ENCODE results near the gene DBR1. TPM values are rescaled to one million over a fixed set of nuclear protein-coding genes. Genes with fewer than 3 reads are reported as not detected.

DBR1 gene
- total and polyA plus RNA-seq, 9 of the 15 experiments (the other 6 are each of a cell fraction or from before 2014, with no cell fraction given): 2.7 to 14.1 (median 10.9) TPM

DNA sequence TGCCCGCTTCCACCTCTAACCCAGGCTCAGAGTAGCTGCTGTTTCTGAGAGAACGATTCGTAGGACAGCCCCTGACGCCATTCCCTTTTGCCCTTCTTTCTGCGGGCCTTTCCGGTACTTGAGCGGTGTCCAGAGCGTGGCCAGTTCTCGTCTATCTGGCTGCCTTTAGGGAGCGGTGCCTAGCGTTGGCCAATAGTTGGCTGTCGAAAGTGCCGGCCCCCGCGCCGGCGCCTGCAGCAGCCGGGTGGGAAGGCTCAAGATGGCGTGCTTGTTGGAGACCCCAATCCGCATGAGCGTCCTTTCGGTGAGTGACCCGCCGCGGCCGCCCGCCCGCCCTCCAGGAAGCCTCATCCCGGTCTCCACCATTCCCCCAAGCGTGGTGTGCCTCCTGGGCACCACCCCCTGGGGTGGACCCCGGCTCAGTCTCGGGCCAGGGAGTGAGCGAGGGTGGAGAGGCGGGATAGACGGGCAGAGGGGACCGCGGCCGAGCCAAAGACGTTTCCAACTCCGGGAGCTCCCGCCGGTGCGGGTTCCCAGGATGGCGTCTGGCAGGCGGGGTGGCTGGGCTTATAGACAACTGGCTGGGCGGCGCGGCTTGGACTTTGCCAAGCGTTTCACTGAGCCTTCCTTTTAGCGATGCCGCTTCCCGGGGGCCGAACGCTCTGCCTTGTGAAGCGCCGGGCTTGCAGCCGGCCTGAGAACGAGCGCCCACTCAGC is 12.7 kb upstream of the DBR1 start, which contains the start of gene ARMC8 (continued):
- TF ChIP-seq, protein P1, sequence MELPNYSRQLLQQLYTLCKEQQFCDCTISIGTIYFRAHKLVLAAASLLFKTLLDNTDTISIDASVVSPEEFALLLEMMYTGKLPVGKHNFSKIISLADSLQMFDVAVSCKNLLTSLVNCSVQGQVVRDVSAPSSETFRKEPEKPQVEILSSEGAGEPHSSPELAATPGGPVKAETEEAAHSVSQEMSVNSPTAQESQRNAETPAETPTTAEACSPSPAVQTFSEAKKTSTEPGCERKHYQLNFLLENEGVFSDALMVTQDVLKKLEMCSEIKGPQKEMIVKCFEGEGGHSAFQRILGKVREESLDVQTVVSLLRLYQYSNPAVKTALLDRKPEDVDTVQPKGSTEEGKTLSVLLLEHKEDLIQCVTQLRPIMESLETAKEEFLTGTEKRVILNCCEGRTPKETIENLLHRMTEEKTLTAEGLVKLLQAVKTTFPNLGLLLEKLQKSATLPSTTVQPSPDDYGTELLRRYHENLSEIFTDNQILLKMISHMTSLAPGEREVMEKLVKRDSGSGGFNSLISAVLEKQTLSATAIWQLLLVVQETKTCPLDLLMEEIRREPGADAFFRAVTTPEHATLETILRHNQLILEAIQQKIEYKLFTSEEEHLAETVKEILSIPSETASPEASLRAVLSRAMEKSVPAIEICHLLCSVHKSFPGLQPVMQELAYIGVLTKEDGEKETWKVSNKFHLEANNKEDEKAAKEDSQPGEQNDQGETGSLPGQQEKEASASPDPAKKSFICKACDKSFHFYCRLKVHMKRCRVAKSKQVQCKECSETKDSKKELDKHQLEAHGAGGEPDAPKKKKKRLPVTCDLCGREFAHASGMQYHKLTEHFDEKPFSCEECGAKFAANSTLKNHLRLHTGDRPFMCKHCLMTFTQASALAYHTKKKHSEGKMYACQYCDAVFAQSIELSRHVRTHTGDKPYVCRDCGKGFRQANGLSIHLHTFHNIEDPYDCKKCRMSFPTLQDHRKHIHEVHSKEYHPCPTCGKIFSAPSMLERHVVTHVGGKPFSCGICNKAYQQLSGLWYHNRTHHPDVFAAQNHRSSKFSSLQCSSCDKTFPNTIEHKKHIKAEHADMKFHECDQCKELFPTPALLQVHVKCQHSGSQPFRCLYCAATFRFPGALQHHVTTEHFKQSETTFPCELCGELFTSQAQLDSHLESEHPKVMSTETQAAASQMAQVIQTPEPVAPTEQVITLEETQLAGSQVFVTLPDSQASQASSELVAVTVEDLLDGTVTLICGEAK (IDR thresholded peaks at IDR 0.05): no peak
- TF ChIP-seq, protein P1 (CRISPR knock-in tag; IDR thresholded peaks at IDR 0.05): no peak
- TF ChIP-seq, protein P2, sequence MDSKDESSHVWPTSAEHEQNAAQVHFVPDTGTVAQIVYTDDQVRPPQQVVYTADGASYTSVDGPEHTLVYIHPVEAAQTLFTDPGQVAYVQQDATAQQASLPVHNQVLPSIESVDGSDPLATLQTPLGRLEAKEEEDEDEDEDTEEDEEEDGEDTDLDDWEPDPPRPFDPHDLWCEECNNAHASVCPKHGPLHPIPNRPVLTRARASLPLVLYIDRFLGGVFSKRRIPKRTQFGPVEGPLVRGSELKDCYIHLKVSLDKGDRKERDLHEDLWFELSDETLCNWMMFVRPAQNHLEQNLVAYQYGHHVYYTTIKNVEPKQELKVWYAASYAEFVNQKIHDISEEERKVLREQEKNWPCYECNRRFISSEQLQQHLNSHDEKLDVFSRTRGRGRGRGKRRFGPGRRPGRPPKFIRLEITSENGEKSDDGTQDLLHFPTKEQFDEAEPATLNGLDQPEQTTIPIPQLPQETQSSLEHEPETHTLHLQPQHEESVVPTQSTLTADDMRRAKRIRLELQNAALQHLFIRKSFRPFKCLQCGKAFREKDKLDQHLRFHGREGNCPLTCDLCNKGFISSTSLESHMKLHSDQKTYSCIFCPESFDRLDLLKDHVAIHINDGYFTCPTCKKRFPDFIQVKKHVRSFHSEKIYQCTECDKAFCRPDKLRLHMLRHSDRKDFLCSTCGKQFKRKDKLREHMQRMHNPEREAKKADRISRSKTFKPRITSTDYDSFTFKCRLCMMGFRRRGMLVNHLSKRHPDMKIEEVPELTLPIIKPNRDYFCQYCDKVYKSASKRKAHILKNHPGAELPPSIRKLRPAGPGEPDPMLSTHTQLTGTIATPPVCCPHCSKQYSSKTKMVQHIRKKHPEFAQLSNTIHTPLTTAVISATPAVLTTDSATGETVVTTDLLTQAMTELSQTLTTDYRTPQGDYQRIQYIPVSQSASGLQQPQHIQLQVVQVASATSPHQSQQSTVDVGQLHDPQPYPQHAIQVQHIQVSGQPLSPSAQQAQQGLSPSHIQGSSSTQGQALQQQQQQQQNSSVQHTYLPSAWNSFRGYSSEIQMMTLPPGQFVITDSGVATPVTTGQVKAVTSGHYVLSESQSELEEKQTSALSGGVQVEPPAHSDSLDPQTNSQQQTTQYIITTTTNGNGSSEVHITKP (IDR thresholded peaks at IDR 0.05; ENCODE audit: partially characterized antibody): peak; percentile 78
- TF ChIP-seq ARHGAP35 (IDR thresholded peaks at IDR 0.05; ENCODE audit: partially characterized antibody): no peak
- TF ChIP-seq ZNF707 (CRISPR knock-in tag; conservative IDR thresholded peaks at IDR 0.05): no peak
- no peak for TF ChIP-seq ARID2 (IDR thresholded peaks at IDR 0.05)
- no peak for TF ChIP-seq ZNF274 (IDR thresholded peaks at IDR 0.05; ENCODE audit: borderline replicate concordance, low read depth, low read length)
- TF ChIP-seq PHB2 (IDR thresholded peaks at IDR 0.05; ENCODE audit: low read depth): no peak
- TF ChIP-seq RBM15 (IDR thresholded peaks at IDR 0.05; ENCODE audit: insufficient read depth, low read length): no peak
- TF ChIP-seq HDAC3 (IDR thresholded peaks at IDR 0.05; ENCODE audit: borderline replicate concordance, partially characterized antibody): no peak
- TF ChIP-seq CXXC5 (CRISPR knock-in tag; IDR thresholded peaks at IDR 0.05): peak; percentile 73; the same call in 1 of the 2 replicates
- TF ChIP-seq HOXB6 (CRISPR knock-in tag; IDR thresholded peaks at IDR 0.05; ENCODE audit: borderline replicate concordance): no peak
- no peak for TF ChIP-seq FOXM1 (IDR thresholded peaks at IDR 0.05; ENCODE audit: low read depth)
- TF ChIP-seq FOXM1 (CRISPR knock-in tag; IDR thresholded peaks at IDR 0.05; ENCODE audit: low read depth): no peak
- TF ChIP-seq KDM2B (CRISPR knock-in tag; IDR thresholded peaks at IDR 0.05): no peak
- no peak for TF ChIP-seq FOXK2 (conservative IDR thresholded peaks at IDR 0.05 in 1 of 2, IDR thresholded peaks at IDR 0.05 in 1 of 2; ENCODE audit: low read depth in 2 of 2)

Data from K562 (cell line).